HG03196 (cell line): ENCODE data around the gene HSD17B14.
"Not testable (repeated sequence)": the region's sequence is repeated elsewhere in the genome, so short reads cannot be mapped to it uniquely, and the experiment has no call there.

Source experiments
- ATAC-seq: cut with Tn5 transposase; IDR thresholded peaks from one replicate; pipeline ENCODE4 v1.9.1; 2021; ENCODE audit not compliant: unreplicated experiment

The HSD17B14 gene

GRCh38 chr19:48867746-48868113, 31.4 kb upstream of the HSD17B14 start:
- no peak for ATAC-seq

GRCh38 chr19:48867123-48867745, 30.9 kb upstream of the HSD17B14 start:
- no peak for ATAC-seq

GRCh38 chr19:48866692-48867091, 30.4 kb upstream of the HSD17B14 start:
- ATAC-seq: no peak

DNA sequence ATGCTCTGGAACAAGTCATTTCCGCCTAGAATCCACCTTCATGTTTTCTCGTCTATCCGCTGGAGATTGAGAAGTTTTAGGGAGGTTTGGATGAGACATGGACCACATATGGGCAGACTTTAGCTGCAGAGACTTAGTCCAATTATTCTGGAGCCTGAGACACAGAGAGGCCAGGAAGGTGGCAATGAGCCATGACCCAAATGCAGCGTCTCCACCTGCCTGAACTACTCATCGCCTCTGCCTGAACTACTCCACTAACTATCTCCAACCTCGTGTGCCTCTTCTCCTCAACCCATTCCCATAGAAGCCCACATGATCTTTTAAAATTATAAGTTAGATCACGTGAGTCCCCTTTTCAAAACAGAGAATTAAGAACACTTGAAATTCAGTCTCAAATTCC, 26.5 kb upstream of the HSD17B14 start:
- ATAC-seq: no peak

- ATAC-seq: no peak
Measured at GRCh38 chr19:48861313-48861712, 25.0 kb upstream of the HSD17B14 start.

GRCh38 chr19:48859711-48860572, 23.7 kb upstream of the HSD17B14 start:
- ATAC-seq: no peak

DNA sequence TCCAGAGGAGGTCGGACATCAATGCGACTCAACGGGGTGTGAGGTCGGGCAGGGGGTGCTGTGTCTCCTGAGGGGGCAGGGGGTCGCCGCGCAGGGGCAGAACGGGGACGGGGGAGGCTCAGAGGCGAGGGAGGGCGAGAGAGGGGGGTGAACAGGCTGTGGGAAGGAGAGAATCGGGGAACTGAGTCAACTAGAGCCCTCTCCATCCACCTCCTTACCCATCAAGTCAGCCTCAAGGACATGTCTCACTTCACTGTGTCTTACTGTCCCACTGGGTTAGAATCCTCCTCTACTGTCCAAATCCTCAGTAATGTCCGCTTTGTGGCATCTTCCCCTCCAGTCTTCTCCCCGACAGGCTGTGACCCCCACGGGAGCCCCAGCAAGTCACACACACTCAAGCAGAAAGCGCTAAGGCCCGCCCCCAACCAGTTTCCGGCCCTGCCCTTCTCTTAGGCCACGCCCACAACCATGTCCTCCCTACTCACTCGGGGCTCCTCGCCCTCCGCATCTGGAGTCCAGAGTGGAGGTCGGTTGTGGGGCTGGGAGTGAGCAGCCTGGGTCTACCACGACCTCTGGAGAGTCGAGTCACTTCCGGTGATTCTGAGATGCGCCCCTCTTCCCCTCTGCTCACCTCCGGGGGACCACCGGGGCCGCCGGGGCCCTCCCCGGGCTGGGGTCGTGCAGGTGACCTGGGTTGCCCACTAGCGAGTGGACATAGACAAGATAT, 22.9 kb upstream of the HSD17B14 start:
- no peak for ATAC-seq

DNA sequence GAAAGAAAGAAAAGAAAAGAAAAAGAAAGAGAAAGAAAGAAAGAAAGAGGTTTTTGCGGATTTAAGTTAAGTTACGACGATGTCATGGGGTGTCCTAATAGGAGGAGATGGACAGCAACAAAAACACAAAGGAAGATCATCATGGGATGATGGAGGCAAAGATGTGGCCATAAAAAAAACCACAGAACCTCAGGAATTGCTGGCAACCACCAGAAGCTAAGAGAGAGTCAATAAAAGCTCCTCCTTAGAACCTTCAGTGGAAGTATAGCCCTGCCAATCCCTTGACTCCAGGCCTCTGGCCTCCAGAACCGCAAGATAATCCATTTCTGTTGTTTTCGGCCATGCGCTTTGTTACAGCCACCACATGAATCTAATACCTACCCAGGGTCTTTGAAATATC, 20.6 kb upstream of the HSD17B14 start:
- no peak for ATAC-seq

DNA sequence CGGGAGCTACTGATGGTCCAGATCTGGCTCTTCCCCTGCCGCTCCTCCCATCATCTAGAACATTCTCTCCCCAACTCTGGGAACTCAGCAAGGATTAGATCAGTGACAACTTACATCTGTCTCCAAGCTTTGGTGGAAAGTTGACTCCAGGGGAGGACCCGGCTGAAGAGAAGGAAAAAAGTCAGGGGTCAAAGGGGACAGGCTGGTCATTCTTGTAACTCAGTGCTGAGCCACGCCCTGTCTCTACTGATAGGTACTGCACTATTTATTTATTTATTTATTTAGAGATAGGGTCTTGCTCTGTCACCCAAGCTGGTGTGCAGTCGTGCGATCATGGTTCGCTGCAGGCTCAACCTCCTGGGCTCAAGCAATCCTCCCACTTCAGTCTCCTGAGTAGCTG, 17.8 kb upstream of the HSD17B14 start:
- no peak for ATAC-seq

DNA sequence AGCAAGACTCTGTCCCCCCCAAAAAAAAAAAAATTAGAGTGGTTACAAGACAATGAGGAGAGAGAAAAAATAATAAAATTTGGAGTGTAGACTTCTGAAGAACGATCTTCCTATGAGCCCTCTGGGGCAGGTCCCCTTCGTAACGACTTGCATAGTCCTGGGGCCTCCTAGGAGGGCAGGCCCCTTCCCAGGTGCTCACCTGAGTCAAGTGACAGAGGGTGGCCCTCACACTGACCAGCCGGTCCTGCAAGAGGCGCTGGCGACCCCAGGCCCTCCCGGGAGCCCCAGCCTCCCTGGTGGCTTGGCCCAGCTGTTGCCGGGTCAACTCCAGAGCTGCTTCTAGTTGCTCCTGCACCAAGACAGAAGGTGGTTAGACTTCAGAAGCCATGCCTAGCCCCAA, 17.2 kb upstream of the HSD17B14 start:
- no peak for ATAC-seq

- ATAC-seq: no peak
Measured at GRCh38 chr19:48852292-48852691, 16.0 kb upstream of the HSD17B14 start.

- not testable (repeated sequence) for ATAC-seq
Measured at GRCh38 chr19:48846659-48847058, 10.4 kb upstream of the HSD17B14 start.

DNA sequence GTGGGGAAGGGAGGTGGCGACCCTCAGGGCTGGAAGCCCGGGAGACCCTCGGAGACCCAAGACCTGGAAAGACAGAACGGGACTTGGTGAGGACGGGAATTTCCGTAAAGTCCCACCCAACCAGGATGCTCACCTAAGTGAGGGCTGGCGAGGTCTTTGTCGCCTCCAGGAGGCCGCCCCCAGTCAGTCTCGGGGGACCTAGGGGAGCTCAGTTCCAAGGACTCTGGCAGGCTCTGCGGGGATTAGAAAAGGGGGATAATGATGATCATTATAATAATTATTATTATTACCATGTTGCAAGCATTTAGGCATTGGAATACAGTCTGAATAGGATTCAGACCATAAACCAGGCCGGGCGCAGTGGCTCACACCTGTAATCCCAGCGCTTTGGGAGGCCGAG, 9.1 kb upstream of the HSD17B14 start:
- ATAC-seq: no peak

DNA sequence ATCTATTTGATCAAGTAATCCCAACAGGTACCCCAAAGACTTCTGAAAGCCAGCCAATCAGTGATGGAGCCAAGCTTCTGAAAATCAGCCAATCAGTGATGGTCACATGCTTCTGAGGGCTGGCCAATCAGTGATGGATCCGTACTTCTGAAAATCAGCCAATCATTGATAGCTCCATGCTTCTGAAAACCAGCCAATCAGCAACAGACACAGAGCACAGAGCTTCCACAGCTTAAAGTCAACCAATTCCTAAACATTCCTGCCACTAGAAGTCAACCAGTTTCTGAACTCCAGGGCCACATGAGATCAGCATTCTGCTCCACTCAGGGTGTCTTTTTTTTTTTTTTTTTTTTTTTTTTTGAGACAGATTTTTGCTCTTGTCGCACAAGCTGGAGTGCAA, 8.2 kb upstream of the HSD17B14 start:
- no peak for ATAC-seq

- ATAC-seq: no peak
Measured at GRCh38 chr19:48842789-48843162, 6.5 kb upstream of the HSD17B14 start.

GRCh38 chr19:48841571-48841970, 5.3 kb upstream of the HSD17B14 start:
- ATAC-seq: no peak

- ATAC-seq: no peak
Measured at GRCh38 chr19:48841047-48841446, 4.8 kb upstream of the HSD17B14 start.

- ATAC-seq: no peak
Measured at GRCh38 chr19:48837687-48838086, 1.4 kb upstream of the HSD17B14 start.

DNA sequence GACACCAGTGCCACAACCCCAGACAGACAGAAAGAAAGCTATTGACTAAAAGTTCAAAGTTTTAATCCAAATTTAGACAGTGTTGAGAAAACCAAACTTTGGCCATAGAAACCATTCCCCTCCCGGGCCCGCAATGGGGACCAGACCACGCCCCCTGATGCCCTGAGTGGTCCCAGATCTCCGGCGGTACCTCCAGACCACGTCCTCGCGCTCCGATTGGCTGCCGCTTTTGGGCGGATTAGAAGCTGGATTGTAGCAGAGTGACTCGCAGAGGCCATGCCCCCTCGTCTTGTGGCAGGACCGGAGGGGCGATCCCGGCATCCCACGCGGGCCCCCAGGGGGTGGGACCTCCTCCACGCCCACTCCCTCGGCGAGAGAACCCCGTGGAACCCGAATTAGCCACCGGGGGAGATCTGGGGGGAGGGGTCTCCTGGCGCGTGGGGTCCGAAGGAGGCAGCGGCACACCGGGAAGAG, 797 bp upstream of the HSD17B14 start:
- peak; percentile 41 for ATAC-seq

DNA sequence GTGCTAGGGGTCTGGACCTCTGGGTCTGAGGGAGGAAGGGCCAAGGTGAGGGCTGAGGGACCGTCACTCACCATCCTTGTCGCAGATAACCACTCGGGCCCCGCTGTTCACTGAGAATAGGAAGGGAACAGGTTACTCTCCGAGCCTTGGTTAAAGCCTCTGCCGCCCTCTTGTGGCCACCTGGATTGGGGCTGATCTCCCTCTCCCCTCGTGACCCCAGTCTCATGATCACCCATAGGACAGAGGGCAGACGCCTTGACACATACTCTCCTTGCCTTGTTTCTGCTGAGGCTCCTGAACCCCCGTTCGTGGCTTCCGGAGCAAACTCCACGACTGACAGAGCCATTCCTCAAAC, 580 bp downstream of the HSD17B14 start:
- ATAC-seq: peak; percentile 63

DNA sequence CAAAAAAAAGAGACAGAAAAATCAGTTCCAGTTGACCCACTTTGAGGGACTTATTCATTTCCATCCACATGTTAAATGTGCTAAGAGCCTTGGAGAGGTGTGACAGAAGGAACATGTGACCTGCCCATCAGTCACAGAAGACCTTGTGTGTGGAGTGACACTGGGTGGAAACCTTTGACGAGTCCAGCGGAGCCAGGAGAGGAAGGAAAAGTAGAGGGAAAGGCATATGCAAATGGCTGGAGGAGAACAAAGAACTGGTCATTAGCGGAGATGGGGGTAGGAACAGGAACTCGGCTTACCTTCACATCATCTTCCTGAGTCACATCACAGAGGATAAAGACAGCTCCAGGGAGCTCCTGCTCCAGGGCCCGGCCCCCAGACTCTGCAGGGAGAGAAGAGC, 2.3 kb downstream of the HSD17B14 start:
- no peak for ATAC-seq

- ATAC-seq: no peak
Measured at GRCh38 chr19:48833049-48833448, 3.2 kb downstream of the HSD17B14 start.
